SK-N-SH treated with all-trans-retinoic acid at 6 μM for 48 hours (cell line): ENCODE measurements around the gene DBNDD1.

Experiments
- ARNTL ChIP-seq: fragments of 450-650 bp; formaldehyde crosslinking; IDR thresholded peaks from 2 replicates; pipeline ENCODE4 v1.5.0; 2020; ENCODE audit warnings: low read depth, mild to moderate bottlenecking, moderate library complexity, borderline replicate concordance
- ISL1 ChIP-seq: fragments of 250-450 bp; sonication (Bioruptor Pico); IDR thresholded peaks from 2 replicates; pipeline ENCODE4 v2.1.2; 2022; ENCODE audit warnings: mild to moderate bottlenecking, moderate library complexity
- ZFP3 ChIP-seq: fragments of 250-450 bp; sonication (Bioruptor Pico); IDR thresholded peaks from 2 replicates; pipeline ENCODE4 v1.5.0; 2020; ENCODE audit warnings: mild to moderate bottlenecking, moderate library complexity
- ZNF70 ChIP-seq: fragments of 450-650 bp; formaldehyde crosslinking; IDR thresholded peaks from 2 replicates; pipeline ENCODE4 v1.5.0; 2020; ENCODE audit warnings: mild to moderate bottlenecking, moderate library complexity

DNA sequence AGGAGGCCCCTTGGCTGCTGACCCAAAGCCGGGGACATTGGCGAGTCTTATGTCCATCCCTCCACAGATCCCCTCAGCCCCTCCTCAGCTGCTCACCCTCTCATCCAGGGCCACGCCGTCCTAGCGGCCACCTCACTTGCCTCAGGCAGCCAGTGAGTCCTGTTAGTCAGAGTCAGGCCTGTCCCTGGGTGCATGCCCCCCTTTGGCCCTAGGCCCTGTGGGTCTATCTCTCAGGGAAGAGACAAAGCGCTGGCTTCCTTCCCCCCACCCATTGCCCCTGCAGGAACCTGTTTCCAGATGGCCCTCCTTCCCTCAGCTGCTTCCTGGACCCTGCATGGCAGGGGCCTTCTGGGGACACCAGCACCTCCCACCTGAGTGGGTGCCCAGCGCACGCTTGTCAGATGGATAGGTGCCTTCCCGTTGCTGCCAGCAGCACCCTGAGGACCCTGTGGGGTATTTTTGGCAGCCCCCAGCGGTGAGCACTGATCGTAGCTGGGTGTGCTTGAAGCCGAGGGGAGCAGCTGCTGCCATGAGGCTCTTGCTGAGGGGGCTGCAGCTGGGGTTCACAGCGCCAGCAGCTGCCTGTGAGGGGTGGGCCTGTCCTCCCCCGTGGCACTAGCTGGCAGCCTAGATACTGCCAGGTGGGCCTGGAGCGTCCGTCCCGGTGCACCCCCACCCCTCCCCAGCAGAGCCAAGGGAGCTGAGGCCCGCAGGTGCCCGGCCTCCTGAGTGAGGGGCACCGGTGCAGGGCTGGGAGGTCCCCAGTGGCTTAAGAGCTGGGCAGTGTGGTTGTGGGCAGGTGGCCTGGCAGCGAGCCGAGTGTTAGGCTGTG is 8.4 kb downstream of the DBNDD1 start:
- TF ChIP-seq ISL1 (no peak), ARNTL (CRISPR knock-in tag) (no peak), ZNF70 (CRISPR knock-in tag) (no peak), ZFP3 (CRISPR knock-in tag) (no peak)
